ENCODE results near the gene SGCD.

GRCh38 chr5:156541582-156541981, 214.6 kb downstream of the SGCD start:
- TF ChIP-seq TAF1 (IDR thresholded peaks at IDR 0.05; ENCODE audit: borderline replicate concordance, insufficient read depth, low read length) (no peak), SIN3A (IDR thresholded peaks at IDR 0.05; ENCODE audit: borderline replicate concordance, insufficient read depth, low read length) (no peak), POLR2AphosphoS5 (IDR thresholded peaks at IDR 0.05; ENCODE audit: low read depth, low read length) (no peak), REST (IDR thresholded peaks at IDR 0.05; ENCODE audit: insufficient read depth in 1 of 2, low read depth in 2 of 2, low read length in 2 of 2) (no peak), FOXP2 (optimal IDR thresholded peaks at IDR 0.05; ENCODE audit: borderline replicate concordance, extremely low read depth, extremely low read length, insufficient read depth) (no peak)
